Embryonic facial prominence (tissue), 1 donor: ENCODE data around the gene CAPN9.
"Not testable (repeated sequence)": the region's sequence is repeated elsewhere in the genome, so short reads cannot be mapped to it uniquely, and the experiment has no call there.

Source experiments
- DNase-seq: peaks from one replicate; pipeline ENCODE4 v3.0.0-alpha.2; 2016; ENCODE audit errors: extremely low spot score

Gene CAPN9

GRCh38 chr1:230746617-230747016 is 571 bp upstream of the CAPN9 start:
- no peak for DNase-seq

- no peak for DNase-seq
Measured at GRCh38 chr1:230747890-230748800, 957 bp downstream of the CAPN9 start.

DNA sequence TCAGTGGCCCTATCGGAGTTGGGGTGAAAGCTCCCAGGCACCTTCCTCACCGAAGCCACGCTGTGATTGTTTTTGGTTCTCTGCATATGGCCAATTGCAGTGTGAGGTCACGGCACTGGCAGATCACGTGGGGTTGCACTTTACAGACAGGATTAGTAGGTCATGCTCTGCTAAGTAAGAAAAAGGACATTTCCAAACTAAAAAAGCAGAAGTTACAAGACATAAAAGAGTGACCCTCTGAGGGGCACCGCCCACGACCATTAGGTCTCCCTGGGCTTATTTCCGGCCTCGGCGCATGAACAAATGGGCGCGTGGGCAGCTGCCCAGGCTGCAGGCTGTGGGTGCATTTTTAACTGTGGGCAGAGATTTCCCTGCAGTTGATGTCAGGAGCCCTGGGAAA is 2.0 kb downstream of the CAPN9 start:
- DNase-seq, result no peak

DNA sequence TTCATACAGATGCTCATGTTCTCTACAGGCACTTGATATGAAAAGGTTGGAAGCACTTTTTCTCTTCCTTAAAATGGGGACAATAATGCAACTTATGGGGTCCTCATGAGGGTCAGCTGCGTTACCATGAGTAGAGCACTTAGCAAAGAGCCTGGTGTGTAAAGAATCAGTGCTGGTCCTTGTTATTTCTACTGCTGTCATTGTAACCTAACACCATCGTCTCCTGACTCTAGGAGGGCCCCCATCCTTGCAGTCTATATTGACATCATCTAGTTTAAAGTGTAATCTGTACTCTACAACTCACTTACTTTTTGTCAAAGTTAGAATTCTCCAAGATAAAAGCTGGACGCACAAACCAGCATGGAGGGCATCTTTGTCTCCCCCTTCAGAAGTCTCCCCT is 2.4 kb downstream of the CAPN9 start:
- no peak for DNase-seq

DNA sequence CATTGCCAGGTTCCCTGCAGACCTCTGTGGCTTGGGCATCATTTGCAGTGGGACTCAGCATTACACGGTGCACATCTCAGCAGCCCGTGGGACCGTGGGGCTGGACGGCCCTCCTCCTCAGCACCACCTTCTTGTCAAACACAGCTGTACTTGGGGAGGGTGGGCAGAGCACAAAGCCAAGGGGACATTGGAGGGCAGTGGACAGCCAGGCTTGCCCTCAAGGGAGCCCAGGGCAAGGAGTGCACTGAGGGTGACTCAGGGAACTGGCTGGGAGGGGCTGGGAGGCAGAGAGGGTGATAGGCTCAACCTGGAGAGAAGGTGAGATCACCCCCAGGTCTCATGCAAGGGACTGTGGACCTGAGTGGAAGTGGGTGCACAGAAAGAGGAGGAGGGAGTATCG is 3.4 kb downstream of the CAPN9 start:
- DNase-seq, result no peak

GRCh38 chr1:230750986-230751625 is 3.9 kb downstream of the CAPN9 start:
- DNase-seq, result no peak

DNA sequence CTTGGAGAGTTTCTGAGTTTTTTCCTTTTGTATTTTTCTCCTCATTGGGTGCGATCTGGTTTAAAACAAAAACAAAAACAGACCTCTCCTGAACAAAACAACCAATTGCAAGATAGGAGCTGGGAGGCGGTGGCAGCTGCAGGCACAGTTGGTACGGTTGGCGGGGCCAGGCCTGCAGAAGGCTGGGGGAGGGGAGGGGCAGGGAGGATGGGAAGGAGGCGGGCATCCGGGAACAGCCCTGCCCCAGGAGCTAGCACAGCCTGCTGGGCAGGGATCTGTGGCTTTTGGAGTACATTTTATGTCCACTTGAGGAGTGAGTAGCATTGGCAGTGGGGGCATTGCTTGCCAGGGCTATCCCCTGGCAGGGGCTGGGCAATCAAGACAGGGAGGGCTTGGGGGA is 5.2 kb downstream of the CAPN9 start:
- no peak for DNase-seq

DNA sequence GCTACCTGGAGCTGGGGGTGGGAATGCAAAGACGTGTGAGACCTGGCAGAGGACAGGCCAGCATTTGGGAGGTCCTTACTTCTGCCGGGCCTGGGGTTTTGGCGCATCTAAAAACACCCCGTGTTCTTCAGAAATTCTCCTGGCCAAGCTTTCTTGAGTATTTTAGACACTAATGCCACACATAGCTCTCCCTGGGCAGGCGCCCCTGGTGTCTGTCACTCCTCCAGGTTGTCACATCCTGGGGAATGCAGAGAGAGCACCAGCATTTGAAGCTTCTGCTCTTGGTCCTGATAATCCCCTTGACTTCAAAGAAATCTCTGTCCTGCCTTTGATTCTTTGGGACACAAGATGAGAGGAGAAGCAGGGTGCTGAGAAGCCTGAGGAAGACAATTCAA is 6.0 kb downstream of the CAPN9 start:
- no peak for DNase-seq

GRCh38 chr1:230753586-230754251 is 6.5 kb downstream of the CAPN9 start:
- DNase-seq, result no peak

GRCh38 chr1:230754796-230755195 is 7.6 kb downstream of the CAPN9 start:
- no peak for DNase-seq

GRCh38 chr1:230757856-230758708 is 10.9 kb downstream of the CAPN9 start:
- DNase-seq, result no peak

GRCh38 chr1:230758709-230759368 is 11.7 kb downstream of the CAPN9 start:
- DNase-seq, result peak; percentile 74

- DNase-seq, result no peak
Measured at GRCh38 chr1:230759369-230760065, 12.3 kb downstream of the CAPN9 start.

- DNase-seq, result no peak
Measured at GRCh38 chr1:230760360-230760827, 13.2 kb downstream of the CAPN9 start.

- DNase-seq, result no peak
Measured at GRCh38 chr1:230761443-230762167, 14.4 kb downstream of the CAPN9 start.

- no peak for DNase-seq
Measured at GRCh38 chr1:230763927-230764591, 16.9 kb downstream of the CAPN9 start.

DNA sequence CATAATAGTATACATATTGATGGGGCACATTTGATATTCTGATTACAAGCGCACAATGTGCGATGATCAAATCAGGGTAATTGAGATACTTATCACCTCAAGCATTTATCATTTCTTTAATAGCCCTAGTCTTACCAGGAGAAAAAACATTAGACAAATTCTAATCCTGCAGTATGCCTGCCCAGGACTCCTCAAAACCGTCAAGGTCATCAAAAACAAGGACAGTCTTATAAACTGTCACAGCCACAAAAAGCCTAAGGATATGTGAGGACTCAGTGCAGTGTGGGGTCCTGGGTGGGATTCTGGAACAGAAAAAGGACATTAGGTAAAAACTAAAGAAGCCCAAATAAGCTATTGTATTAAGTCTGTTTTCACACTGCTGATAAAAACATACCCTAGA is 19.1 kb downstream of the CAPN9 start:
- no peak for DNase-seq

DNA sequence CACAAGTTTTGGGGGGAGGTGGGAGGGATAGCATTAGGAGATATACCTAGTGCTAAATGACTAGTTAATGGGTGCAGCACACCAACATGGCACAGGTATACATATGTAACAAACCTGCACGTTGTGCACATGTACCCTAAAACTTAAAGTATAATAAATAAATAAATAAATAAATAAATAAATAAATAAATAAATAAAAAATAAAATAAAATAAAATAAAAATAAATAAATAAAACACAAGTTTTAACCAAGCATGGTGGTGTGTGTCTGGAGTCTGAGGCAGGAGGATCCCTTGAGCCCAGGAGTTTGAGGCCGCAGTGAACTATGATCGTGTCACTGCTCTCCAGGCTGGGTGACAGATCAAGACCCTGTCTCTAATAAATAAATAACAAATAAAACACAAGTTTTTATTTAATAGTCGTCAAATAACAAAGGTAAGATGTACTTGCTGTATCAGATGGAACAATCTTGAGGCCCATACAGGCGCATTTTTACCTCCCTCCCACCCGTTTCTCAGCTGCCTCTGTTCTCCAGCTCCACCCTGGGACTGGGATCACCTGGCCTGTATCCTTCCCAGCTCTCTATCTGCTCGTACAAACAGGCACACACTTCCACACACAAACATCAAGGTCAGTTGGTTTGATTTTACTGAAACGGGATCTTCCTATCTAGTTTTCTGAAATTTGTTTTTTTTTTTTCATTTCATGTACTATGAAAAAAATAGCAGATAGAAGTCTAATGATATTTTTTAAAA is 20.8 kb downstream of the CAPN9 start:
- DNase-seq, result not testable (repeated sequence)
